ENCODE results near the gene SEC11C. TPM values are rescaled to one million over a fixed set of nuclear protein-coding genes. Genes with fewer than 3 reads are reported as not detected.

Gene SEC11C
- 22.0 and 26.0 TPM in 2 replicates for total RNA-seq

DNA sequence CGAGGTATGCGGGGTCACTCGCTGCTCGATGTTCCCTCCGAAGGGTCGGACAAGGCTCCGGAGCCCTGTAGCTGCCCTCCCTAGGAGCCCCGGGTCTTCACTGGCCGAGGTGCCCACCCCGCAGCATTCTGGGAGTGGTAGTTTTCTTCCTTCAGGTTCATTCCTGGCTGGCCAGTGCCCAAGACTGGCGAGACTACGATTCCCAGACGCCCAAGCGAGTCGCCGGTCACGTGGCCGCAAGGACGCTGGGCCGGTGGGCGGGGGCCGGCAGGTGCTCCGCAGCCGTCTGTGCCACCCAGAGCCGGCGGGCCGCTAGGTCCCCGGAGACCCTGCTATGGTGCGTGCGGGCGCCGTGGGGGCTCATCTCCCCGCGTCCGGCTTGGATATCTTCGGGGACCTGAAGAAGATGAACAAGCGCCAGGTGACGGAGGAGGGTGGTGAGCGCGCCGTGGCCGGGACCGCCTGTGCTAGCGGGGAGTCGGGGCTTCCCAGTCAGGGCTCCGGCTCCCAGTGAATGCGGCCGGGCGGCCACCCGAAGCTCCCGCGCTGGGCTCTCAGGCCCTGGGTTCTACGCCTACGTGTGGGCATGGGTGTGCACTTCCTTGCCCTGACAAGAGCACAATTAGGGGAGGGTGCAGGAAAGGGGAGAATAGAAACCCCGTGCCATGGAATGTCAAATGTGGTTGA lies at the start of gene SEC11C:
Gene SEC11C, plus strand, starts transcription at position 270 of the 687 bp plus-strand sequence. Its CDS starts 65 bp downstream, at position 335.

Other genes with a start within 250 kb of the SEC11C start
- gene GRP, start 80.3 kb downstream of the SEC11C start, total RNA-seq: not detected in 2 replicates
- gene RAX, start 133.6 kb downstream of the SEC11C start, total RNA-seq: not detected in 2 replicates
- not detected in 2 replicates for gene CPLX4, start 178.8 kb downstream of the SEC11C start, total RNA-seq
- 160 and 237 TPM in 2 replicates for gene LMAN1, start 219.4 kb downstream of the SEC11C start, total RNA-seq

Measured in epithelial cell of umbilical artery (primary cell).